ENCODE measurements around the gene S100P. TPM values are rescaled to one million over a fixed set of nuclear protein-coding genes. Genes with fewer than 3 reads are reported as not detected.
"Not testable (repeated sequence)": the region's sequence is repeated elsewhere in the genome, so short reads cannot be mapped to it uniquely, and the experiment has no call there.

S100P gene
- total RNA-seq, 4 donors from 2014 or later, result 0.94 to 9.7 TPM; not detected in 2

DNA sequence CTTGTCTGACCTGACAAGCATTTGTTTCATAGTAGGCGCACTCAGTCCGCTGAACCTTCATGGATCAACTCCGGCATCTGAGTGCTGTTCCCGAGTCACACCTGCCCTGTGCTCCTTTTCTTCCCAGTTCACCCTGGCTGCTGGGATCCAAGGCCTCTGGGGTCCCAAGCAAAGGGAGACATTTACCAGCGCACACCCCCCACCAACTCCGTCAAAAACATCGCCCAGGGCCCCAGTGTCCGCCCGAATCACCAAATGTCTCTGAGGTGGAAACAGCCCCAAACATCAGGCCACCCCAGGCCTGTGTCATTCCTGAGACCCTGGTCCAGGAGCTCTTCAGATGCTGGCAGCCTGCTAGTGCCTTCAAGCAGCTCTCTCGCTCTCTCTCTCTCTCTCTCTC is 27.4 kb downstream of the S100P start:
- 95% methylated on average over 10 of the region's 10 CpGs; no CpG with 5 or more reads in 1 of the 2 donors for WGBS, 2 donors (ENCODE audit: low coverage in 1 of 2)
- Histone ChIP-seq H3K4me3 (no peak overlapping the region), H3K36me3 (no peaks in the 10 kb centered on the region), H3K27ac (no peak overlapping the region), H3K4me1 (peaks cover 0 to 40% (median 18%) of the 10 kb centered on the region in 3 donors), H3K9me3 (no peaks in the 10 kb centered on the region), H3K27me3 (no peaks in the 10 kb centered on the region)
- no peak for ATAC-seq
- TF ChIP-seq, protein P1, sequence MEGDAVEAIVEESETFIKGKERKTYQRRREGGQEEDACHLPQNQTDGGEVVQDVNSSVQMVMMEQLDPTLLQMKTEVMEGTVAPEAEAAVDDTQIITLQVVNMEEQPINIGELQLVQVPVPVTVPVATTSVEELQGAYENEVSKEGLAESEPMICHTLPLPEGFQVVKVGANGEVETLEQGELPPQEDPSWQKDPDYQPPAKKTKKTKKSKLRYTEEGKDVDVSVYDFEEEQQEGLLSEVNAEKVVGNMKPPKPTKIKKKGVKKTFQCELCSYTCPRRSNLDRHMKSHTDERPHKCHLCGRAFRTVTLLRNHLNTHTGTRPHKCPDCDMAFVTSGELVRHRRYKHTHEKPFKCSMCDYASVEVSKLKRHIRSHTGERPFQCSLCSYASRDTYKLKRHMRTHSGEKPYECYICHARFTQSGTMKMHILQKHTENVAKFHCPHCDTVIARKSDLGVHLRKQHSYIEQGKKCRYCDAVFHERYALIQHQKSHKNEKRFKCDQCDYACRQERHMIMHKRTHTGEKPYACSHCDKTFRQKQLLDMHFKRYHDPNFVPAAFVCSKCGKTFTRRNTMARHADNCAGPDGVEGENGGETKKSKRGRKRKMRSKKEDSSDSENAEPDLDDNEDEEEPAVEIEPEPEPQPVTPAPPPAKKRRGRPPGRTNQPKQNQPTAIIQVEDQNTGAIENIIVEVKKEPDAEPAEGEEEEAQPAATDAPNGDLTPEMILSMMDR (IDR thresholded peaks at IDR 0.05), result no peak
- no peak for TF ChIP-seq POLR2AphosphoS5 (IDR thresholded peaks at IDR 0.05)
- no peak for TF ChIP-seq EP300 (IDR thresholded peaks at IDR 0.05)
- no peak for TF ChIP-seq POLR2A (IDR thresholded peaks at IDR 0.05)

DNA sequence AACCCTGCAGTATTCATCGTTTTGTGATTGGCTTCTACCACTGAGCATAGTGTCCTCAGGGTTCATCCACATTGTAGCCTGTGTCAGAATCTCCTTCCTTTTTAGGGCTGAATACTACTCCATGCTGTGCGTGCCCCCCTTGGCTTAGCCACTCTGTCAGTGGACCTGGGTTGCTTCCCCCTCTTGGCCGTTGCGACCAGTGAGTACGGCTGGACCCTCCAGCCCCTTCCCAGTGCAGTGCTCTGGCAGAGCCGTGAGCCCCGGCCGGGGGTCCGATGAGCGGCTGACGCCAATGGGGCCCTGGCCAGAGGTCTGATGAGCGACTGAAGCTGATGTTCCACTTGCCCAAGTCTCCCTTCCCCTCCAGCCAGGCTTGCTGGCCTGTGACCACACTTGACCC is 29.2 kb downstream of the S100P start:
- Histone ChIP-seq H3K36me3 (no peaks in the 10 kb centered on the region), H3K4me1 (peaks cover 0 to 34% (median 10%) of the 10 kb centered on the region in 3 donors), H3K27ac (no peak overlapping the region), H3K4me3 (no peak overlapping the region), H3K27me3 (no peaks in the 10 kb centered on the region), H3K9me3 (no peaks in the 10 kb centered on the region)
- no peak for ATAC-seq
- WGBS, 2 donors (ENCODE audit: low coverage in 1 of 2), result 75% methylated on average over 8 of the region's 12 CpGs; no CpG with 5 or more reads in 1 of the 2 donors
- TF ChIP-seq POLR2AphosphoS5 (IDR thresholded peaks at IDR 0.05) (no peak), POLR2A (IDR thresholded peaks at IDR 0.05) (no peak), EP300 (IDR thresholded peaks at IDR 0.05) (no peak)
- TF ChIP-seq, protein P1 (IDR thresholded peaks at IDR 0.05), result no peak

DNA sequence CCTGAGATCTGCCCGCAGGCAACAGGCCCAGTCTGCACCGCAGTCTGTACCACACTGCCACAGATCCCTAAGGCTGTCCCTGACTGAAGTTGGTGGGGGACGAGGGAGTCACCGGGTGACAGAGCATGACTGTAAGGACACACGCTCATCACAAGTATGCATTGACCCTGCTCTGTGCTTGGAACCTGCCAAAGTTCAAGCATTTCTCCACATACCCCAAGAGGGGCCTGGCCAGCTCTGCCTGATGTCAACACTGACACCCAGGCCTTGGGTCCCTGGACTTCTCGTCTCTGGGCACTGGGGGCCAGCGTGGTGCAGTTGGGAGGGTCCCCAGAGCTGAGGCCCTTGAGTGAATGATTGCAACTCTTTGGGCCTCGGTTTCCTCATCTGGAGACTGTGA is 30.2 kb downstream of the S100P start:
- Histone ChIP-seq H3K4me1 (peaks cover 0 to 24% (median 6%) of the 10 kb centered on the region in 3 donors), H3K9me3 (no peaks in the 10 kb centered on the region), H3K36me3 (no peaks in the 10 kb centered on the region), H3K27me3 (no peaks in the 10 kb centered on the region), H3K27ac (no peak overlapping the region), H3K4me3 (no peak overlapping the region)
- ATAC-seq, result no peak
- WGBS, 2 donors (ENCODE audit: low coverage in 1 of 2), result 100% methylated on average over 1 of the region's 8 CpGs; no CpG with 5 or more reads in 1 of the 2 donors
- TF ChIP-seq, protein P1 (IDR thresholded peaks at IDR 0.05), result no peak
- no peak for TF ChIP-seq POLR2AphosphoS5 (IDR thresholded peaks at IDR 0.05)
- TF ChIP-seq POLR2A (IDR thresholded peaks at IDR 0.05), result no peak
- no peak for TF ChIP-seq EP300 (IDR thresholded peaks at IDR 0.05)

DNA sequence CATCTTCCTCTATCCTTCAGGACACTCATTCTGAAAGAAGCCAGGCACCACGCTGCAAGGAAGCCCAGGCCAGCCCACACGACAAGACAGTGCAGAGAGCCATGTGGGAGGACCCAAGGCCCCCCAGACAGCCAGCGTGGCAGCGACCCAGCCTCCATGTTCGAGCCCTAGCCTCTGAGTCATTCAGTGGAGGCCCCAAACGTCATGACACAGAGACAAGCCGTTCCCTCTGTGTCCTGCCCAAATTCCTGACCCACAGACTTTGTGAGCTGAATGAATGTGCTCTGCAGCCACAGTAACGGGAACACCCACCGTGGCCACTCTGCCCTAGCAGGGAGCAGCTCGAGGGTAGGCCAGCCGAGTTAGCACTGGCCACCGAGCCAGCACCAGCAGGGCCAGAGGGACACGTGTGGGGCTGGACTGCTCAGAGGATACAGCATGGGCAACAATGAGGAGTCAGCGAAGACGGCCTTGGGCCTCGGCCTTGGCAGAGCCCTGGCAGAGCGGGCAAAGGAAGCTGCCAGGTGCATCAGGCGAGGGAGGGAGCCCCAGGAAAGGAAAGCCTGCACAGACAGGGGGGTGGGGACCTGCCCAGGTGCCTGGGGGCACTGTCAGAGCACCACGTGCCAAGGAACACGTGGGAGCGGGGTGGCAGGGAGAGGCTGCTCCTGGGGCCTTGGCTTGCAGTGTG is 30.9 kb downstream of the S100P start:
- Histone ChIP-seq H3K27me3 (no peaks in the 10 kb centered on the region), H3K4me3 (no peak overlapping the region), H3K27ac (no peak overlapping the region), H3K9me3 (no peaks in the 10 kb centered on the region), H3K4me1 (peaks cover 0 to 23% (median 6%) of the 10 kb centered on the region in 3 donors), H3K36me3 (no peaks in the 10 kb centered on the region)
- ATAC-seq, result no peak
- WGBS, 2 donors (ENCODE audit: low coverage in 1 of 2), result 100% methylated on average over 2 of the region's 21 CpGs; no CpG with 5 or more reads in 1 of the 2 donors
- no peak for TF ChIP-seq POLR2A (IDR thresholded peaks at IDR 0.05)
- TF ChIP-seq POLR2AphosphoS5 (IDR thresholded peaks at IDR 0.05), result no peak
- no peak for TF ChIP-seq EP300 (IDR thresholded peaks at IDR 0.05)
- TF ChIP-seq, protein P1 (IDR thresholded peaks at IDR 0.05), result no peak

DNA sequence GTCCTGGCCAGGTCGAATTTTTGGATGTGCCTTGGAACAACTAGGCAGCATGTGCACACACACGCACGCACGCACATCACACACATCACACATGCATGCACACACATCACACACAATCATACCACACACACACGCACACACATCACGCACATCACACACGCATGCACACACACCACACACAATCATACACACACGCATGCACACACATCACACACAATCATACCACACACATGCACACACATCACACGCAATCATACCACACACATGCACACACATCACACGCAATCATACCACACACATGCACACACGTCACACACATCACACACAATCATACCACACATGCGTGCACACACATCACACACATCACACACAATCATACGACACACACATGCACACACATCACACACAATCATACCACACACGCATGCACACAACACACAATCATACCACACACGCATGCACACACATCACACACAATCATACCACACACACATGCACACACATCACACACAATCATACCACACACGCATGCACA is 31.8 kb downstream of the S100P start:
- not testable (repeated sequence) for H3K27me3 ChIP-seq, ATAC-seq, H3K27ac ChIP-seq, H3K36me3 ChIP-seq, H3K4me3 ChIP-seq, H3K9me3 ChIP-seq
- 90 to 91% methylated on average over 11 to 14 of the region's 16 CpGs for WGBS, 2 donors (ENCODE audit: low coverage in 1 of 2)
- H3K4me1 ChIP-seq, result peaks cover 0 to 13% (median 1%) of the 10 kb centered on the region in 3 donors

Measured in gastroesophageal sphincter (tissue), 4 donors.